HG03175 (cell line): ENCODE measurements around the gene MAP3K19.
A peak's percentile ranks its signal among the peaks of the same experiment; 100 is the strongest.
"Not testable (repeated sequence)": the region's sequence is repeated elsewhere in the genome, so short reads cannot be mapped to it uniquely, and the experiment has no call there.

Source experiments
- ATAC-seq: cut with Tn5 transposase; IDR thresholded peaks from one replicate; pipeline ENCODE4 v1.9.1; 2021; ENCODE audit warnings: mild to moderate bottlenecking, moderate library complexity; ENCODE audit not compliant: unreplicated experiment

The MAP3K19 gene

GRCh38 chr2:134988994-134989605, 58.1 kb downstream of the MAP3K19 start:
- no peak for ATAC-seq

GRCh38 chr2:134985061-134985460, 62.2 kb downstream of the MAP3K19 start:
- no peak for ATAC-seq

GRCh38 chr2:134982603-134983002, 64.6 kb downstream of the MAP3K19 start:
- ATAC-seq = no peak

GRCh38 chr2:134980639-134981038, 66.6 kb downstream of the MAP3K19 start:
- no peak for ATAC-seq

- ATAC-seq = no peak
Measured at GRCh38 chr2:134979221-134979620, 68.0 kb downstream of the MAP3K19 start.

- not testable (repeated sequence) for ATAC-seq
Measured at GRCh38 chr2:134977104-134977503, 70.1 kb downstream of the MAP3K19 start.

GRCh38 chr2:134976074-134976702, 71.1 kb downstream of the MAP3K19 start:
- ATAC-seq = no peak

GRCh38 chr2:134975281-134976009, 71.8 kb downstream of the MAP3K19 start:
- no peak for ATAC-seq

GRCh38 chr2:134973241-134974138, 73.8 kb downstream of the MAP3K19 start:
- peak; percentile 73 for ATAC-seq

GRCh38 chr2:134967166-134967565, 80.1 kb downstream of the MAP3K19 start:
- not testable (repeated sequence) for ATAC-seq

GRCh38 chr2:134957477-134957876, 89.8 kb downstream of the MAP3K19 start:
- ATAC-seq = no peak

GRCh38 chr2:134955744-134956143, 91.5 kb downstream of the MAP3K19 start:
- no peak for ATAC-seq

GRCh38 chr2:134954065-134954464, 93.2 kb downstream of the MAP3K19 start:
- ATAC-seq = no peak

GRCh38 chr2:134952608-134953007, 94.6 kb downstream of the MAP3K19 start:
- no peak for ATAC-seq

GRCh38 chr2:134950886-134951285, 96.4 kb downstream of the MAP3K19 start:
- ATAC-seq = no peak

GRCh38 chr2:134949981-134950708, 97.1 kb downstream of the MAP3K19 start:
- ATAC-seq = no peak

GRCh38 chr2:134946073-134946472, 101.2 kb downstream of the MAP3K19 start:
- no peak for ATAC-seq

GRCh38 chr2:134944975-134945374, 102.3 kb downstream of the MAP3K19 start:
- no peak for ATAC-seq

GRCh38 chr2:134943540-134943939, 103.7 kb downstream of the MAP3K19 start:
- ATAC-seq = peak; percentile 89

- ATAC-seq = no peak
Measured at GRCh38 chr2:134936691-134937090, 110.6 kb downstream of the MAP3K19 start.
